GM18499 (cell line): ENCODE measurements around the gene VWDE.
"Not testable (repeated sequence)": the region's sequence is repeated elsewhere in the genome, so short reads cannot be mapped to it uniquely, and the experiment has no call there.

Experiments used
- ATAC-seq: cut with Tn5 transposase; IDR thresholded peaks from one replicate; pipeline ENCODE4 v1.9.1; 2021; ENCODE audit warnings: moderate number of reproducible peaks; ENCODE audit not compliant: insufficient read depth, unreplicated experiment

Gene VWDE

GRCh38 chr7:12402365-12402725, 1.3 kb downstream of the VWDE start:
- ATAC-seq: no peak

- no peak for ATAC-seq
Measured at GRCh38 chr7:12401538-12402364, 1.9 kb downstream of the VWDE start.

- ATAC-seq: no peak
Measured at GRCh38 chr7:12398186-12398585, 5.5 kb downstream of the VWDE start.

DNA sequence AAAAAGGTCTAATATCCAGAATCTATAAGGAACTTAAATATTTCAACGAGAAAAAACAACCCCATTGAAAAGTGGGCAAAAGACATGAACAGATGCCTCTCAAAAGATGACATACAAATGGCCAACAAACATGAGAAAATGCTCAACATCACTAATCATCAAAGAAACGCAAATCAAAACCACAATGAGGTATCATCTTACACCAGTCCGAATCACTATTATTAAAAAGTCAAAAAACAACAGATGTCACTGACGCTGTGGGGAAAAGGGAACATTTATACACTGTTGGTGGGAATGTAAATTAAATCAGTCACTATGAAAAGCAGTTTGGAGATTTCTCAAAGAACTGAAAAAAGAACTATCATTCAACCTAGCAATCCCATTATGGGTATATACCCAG, 6.0 kb downstream of the VWDE start:
- ATAC-seq: no peak

DNA sequence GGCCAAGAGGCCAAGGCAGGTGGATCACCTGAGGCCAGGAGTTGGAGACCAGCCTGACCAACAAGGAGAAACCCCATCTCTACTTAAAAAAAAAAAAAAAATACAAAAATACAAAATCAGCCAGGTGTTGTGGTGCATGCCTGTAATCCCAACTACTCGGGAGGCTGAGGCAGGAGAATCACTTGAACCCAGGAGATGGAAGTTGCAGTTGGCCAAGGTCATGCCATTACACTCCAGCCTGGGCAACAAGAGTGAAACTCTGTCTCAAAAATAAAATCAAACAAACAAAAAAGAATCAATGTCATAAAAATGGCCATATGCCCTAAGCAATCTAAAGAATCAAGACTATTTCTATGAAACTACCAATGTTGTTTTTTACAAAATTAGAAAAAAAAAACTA, 7.0 kb downstream of the VWDE start:
- not testable (repeated sequence) for ATAC-seq

DNA sequence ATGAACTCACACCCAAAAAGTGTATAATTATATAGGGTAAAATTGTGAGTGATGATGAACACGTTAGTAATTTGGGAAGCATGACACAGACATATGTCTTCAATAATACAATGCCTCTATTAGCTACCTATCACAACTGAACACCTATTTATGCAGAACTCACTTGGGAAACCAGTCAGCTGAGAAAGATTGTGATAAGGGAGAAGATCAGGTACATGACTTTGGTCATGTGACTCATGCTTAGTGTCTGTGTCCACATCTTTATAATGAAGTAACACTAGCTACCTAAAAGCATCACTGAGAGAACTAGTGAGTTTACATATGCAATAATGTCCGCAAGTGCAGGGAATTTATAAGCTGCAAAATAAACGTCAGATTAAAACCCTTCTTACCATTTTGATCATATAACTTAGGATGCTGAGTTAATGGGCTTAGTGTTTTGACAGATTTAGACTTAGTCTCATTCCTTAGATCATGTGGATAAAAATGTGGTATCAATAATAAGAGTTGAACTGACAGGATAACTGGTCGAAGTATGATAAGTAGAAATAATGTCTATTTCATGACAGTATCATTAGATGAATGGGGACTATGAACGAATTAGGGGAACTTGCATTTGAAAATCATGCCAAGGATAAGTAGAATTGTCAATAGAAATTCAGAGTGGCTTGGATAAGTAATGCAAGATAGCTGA, 11.6 kb downstream of the VWDE start:
- ATAC-seq: no peak

- ATAC-seq: peak; percentile 98
Measured at GRCh38 chr7:12389089-12389700, 14.5 kb downstream of the VWDE start.

DNA sequence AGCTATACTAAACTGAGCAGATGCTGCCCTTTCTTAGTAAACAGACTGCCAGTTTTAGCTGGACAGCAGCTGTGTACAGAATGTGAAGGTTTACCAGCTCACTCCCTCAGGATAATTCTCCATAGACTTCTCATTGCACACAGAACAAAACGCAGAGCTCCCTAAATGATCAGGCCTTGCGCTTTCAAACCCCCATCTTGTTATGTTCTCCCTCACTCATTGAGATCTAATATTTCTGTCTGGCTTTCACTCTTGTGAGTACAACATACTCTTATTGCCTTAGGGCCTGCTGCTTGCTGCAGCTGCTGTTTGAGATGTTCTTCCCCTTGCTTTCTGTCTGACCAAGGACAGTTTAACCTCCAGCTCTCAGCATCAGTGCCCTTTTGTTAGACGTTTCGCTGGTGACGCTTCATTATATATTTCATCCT, 17.3 kb downstream of the VWDE start:
- ATAC-seq: no peak

DNA sequence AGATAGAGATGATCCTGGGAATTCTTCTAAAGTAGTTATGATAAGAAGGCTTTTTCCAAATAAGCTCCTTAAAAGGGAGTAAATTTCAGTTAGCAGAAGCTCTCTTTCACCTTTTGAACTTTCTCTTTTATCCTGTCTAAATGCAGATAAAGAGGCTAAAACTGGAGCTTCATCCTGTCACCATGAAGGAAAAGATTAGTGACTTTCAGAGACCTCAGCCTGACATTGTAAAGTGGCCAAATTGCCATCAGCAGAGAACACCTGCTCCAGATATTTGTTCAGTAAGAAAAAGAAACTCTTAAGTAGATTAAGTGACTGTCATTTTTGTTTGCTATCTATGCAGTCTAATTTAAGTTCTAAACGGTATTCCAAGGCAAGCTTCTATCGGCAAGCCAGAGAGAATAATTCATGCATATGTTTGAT, 18.3 kb downstream of the VWDE start:
- ATAC-seq: no peak

GRCh38 chr7:12383377-12383776, 20.3 kb downstream of the VWDE start:
- no peak for ATAC-seq

DNA sequence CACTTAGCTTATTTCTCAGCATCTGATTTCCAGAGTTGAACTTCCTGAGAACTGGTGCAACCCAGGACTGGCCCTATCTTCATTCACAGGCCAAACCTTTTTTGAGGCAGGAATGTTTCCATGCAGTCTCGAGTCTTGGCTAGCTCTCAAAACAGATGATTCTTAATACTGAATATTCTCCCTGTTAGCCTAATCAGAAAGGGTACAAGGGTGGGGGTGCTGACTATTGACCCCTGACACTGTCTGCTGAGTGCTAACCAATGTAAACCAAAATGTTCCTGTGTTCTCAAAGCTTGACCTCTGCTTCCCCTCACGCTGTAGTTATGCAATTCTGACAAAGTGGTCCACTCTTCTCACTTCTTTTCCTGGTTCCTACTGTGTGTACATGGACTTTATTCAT, 25.3 kb downstream of the VWDE start:
- ATAC-seq: no peak

GRCh38 chr7:12377406-12377805, 26.3 kb downstream of the VWDE start:
- no peak for ATAC-seq

DNA sequence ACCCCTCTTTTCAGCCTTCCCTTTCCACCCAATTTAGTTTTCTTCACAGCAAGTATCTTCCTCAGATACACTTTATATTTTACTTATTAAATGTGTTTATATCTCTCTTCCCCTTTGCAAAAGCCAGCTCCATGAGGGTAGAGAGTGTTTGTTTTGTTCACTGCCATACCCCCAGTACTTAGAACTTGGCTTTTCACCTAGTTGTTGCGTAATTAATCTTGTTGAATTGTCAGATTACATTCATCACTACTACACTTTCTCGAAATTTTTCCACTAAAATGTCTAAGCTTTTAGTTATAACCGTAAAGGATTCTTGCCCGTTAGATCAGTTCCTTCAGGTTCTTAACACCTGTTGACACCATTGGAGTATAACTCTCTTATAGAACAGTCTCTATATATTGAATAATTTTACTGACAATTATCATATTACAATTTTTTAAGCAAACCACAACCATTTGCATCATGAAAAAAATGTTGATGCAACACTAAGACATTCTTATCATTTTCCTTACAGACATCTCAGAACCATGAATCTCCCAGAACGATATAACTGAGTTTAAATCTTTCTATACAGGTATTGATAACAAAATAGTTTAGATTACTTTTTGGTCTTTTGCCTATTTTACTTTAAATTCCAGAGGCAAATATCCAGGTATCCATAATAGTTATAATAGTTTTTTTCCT, 29.9 kb downstream of the VWDE start:
- no peak for ATAC-seq

DNA sequence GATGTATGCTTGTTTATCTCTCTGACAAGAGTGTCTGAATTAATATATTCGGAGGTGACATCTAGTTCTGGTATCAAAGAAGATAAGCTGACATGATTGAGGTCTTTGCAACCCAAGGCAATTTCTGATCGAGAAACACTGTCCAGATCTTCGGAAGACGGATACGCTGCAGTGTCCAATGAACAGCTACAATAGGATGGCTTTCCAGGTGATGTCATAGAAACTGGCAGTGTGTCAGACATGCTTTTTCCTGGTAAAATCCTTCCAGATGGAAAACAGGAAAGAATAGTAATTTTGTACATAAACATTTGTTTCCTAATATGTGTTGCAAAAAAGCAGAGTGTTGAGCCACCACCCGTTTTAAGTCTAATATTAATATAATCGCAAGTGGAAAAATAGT, 33.4 kb downstream of the VWDE start:
- ATAC-seq: no peak

DNA sequence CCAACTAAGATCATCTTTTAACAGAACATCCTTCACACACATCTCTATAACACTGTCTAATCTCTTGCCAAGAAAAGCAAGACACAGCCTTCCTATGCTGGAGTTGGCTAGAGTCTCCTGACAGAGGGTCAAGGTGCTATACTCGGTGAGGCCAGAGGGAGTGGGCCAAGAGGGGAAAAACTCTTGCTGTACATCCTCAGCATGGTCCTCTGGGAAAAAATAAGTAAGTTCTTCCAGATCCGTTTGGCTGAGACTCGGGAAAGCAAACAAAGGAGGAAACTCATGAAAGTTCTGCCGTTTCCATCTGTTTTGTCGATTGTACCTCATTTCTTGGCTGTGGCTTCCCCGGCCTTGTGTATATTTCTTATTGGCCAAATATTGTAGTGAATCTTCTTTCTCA, 33.9 kb downstream of the VWDE start:
- ATAC-seq: no peak

- ATAC-seq: no peak
Measured at GRCh38 chr7:12369072-12369471, 34.6 kb downstream of the VWDE start.

GRCh38 chr7:12360948-12361347, 42.7 kb downstream of the VWDE start:
- no peak for ATAC-seq

DNA sequence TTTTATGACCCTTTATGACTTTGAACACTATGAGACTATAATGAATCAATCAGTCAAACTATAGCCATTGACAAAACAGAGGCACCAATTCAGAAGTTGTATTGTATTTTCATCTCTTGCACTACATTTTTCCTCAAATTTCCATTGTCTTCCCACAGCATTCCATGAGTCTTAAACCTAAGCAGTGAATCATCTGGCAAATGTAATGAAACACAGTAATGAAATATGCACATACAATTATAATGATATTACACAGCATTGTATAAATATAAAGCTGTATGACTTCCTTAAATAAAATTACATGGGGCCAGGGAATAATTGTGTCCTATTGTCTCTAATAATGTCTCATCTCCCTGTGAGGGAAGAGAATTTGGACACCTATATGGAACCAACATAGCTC, 45.0 kb downstream of the VWDE start:
- ATAC-seq: no peak

GRCh38 chr7:12357508-12357907, 46.2 kb downstream of the VWDE start:
- peak; percentile 73 for ATAC-seq

DNA sequence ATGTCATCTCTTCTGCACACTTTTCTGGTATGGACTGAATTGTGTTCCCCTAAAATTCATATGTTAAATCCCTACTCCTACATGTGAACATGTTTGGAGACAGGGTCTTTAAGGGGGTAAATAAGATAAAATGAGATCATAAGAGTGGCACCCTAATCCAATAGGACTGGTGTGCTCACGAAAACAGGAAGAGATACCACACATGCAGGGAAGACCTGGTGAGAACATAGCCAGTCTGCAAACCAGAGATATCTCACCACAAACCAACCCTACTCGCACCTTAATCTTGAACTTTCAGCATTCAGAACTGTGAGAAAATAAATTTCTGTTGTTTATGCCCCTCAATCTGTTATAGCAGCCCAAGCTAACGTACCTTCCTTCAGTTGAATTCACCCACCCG, 51.8 kb downstream of the VWDE start:
- no peak for ATAC-seq

- ATAC-seq: no peak
Measured at GRCh38 chr7:12350971-12351370, 52.7 kb downstream of the VWDE start.
